HCT116 (cell line): ENCODE measurements around the gene UBE2H. TPM values are rescaled to one million over a fixed set of nuclear protein-coding genes. Genes with fewer than 3 reads are reported as not detected.

Experiments
- ATAC-seq: fragments of 200-7000 bp; cut with Tn5 transposase; 2 replicates; pipeline ENCODE4 v1.9.1; 2020; ENCODE audit warnings: mild to moderate bottlenecking, moderate library complexity
- BruUV-seq: library from RNA; stranded (reverse); fragments of 400-500 nt; replicated peaks from 2 replicates; lab custom pipeline; 2021; lab: Mats Ljungman, UMichigan
- CTCF ChIA-PET: fragments of 300-600 bp; sonication (Branson Sonifier 250); formaldehyde crosslinking; loops from one replicate; lab custom pipeline; 2021; ENCODE audit warnings: antibody characterized with exemption; lab: Charles Lee
- POLR2A ChIA-PET: fragments of 300-600, 350-600 bp; sonication (Branson Sonifier 250); formaldehyde crosslinking; loops from one replicate; lab custom pipeline; 2021; ENCODE audit warnings: antibody characterized with exemption; lab: Charles Lee
- RAD21 ChIA-PET, 2 experiments: fragments of 300-600 bp; sonication (Branson Sonifier 250); formaldehyde crosslinking; loops; one replicate each; lab custom pipeline; 2023; ENCODE audit warnings: low total read pairs in 2 of 2; ENCODE audit not compliant: uncharacterized antibody in 2 of 2, unreplicated experiment in 2 of 2, low non-redundant PET in 1 of 2; lab: Charles Lee
- DNase-seq: peaks from one replicate; pipeline ENCODE4 v3.0.0-alpha.2; 2010; ENCODE audit warnings: low read depth, low spot score
- H2AFZ ChIP-seq: fragments of 200-600 bp; shearing (Covaris generic), sonication (generic); 2 replicates; pipeline ENCODE4 v1.6.1; 2017; ENCODE audit warnings: low read depth, mixed run types, mixed read lengths, antibody characterized with exemption, low read length; ENCODE audit not compliant: poor library complexity, severe bottlenecking
- H3K27ac ChIP-seq: 2 replicates; pipeline ENCODE4 v1.5.1; 2012; ENCODE audit warnings: low read depth, low read length
- H3K27me3 ChIP-seq: fragments of 200-600 bp; sonication (generic); 2 replicates; pipeline ENCODE4 v1.6.1; 2016; ENCODE audit warnings: mixed run types, low read length, mixed read lengths; ENCODE audit not compliant: insufficient read depth
- H3K36me3 ChIP-seq, 2 experiments: fragments of 200-500 bp in 1 of 2; fragments of 200-600 bp in 1 of 2; sonication (Bioruptor generic) in 1 of 2; sonication (generic) in 1 of 2; 2 replicates each; pipeline versions ENCODE4 v1.5.1 to v1.6.1; 2014 to 2016; ENCODE audit warnings: low read length in 2 of 2, inconsistent platforms in 1 of 2, mixed read lengths in 1 of 2, mixed run types in 1 of 2; ENCODE audit not compliant: insufficient read depth in 2 of 2, control insufficient read depth in 1 of 2
- H3K4me1 ChIP-seq, 2 experiments: fragments of 200-600 bp in 1 of 2; sonication (generic) in 1 of 2; 2 replicates each; pipeline versions ENCODE4 v1.5.1 to v1.6.1; 2012 to 2017; ENCODE audit warnings: low read length in 2 of 2, inconsistent platforms in 1 of 2, mild to moderate bottlenecking in 1 of 2, mixed read lengths in 1 of 2, mixed run types in 1 of 2, moderate library complexity in 1 of 2; ENCODE audit not compliant: insufficient read depth in 2 of 2, control insufficient read depth in 1 of 2
- H3K4me2 ChIP-seq: fragments of 200-600 bp; sonication (generic); 2 replicates; pipeline ENCODE4 v1.6.1; 2017; ENCODE audit warnings: mixed run types, low read length, mixed read lengths
- H3K4me3 ChIP-seq, 2 experiments: fragments of 200-600 bp in 1 of 2; sonication (generic) in 1 of 2; replicated peaks in 1 of 2; 2 replicates each; pipeline ENCODE4 v1.5.1; 2011 to 2016; ENCODE audit warnings: low read length in 2 of 2, control low read depth in 1 of 2, low read depth in 1 of 2, mild to moderate bottlenecking in 1 of 2, mixed read lengths in 1 of 2, mixed run types in 1 of 2
- H3K79me2 ChIP-seq: fragments of 200-600 bp; sonication (generic); 2 replicates; pipeline ENCODE4 v1.6.1; 2017; ENCODE audit warnings: mild to moderate bottlenecking, mixed run types, low read length, moderate library complexity, mixed read lengths; ENCODE audit not compliant: insufficient read depth
- H3K9ac ChIP-seq: fragments of 200-600 bp; sonication (generic); 2 replicates; pipeline ENCODE4 v1.6.1; 2016; ENCODE audit warnings: low read length, mixed read lengths
- H3K9me2 ChIP-seq: fragments of 200-600 bp; sonication (generic), shearing (Covaris generic); 2 replicates; pipeline ENCODE4 v1.6.1; 2017; ENCODE audit warnings: mixed run types, mild to moderate bottlenecking, moderate library complexity; ENCODE audit not compliant: insufficient read depth
- H3K9me3 ChIP-seq, 2 experiments: fragments of 200-500 bp in 1 of 2; fragments of 200-600 bp in 1 of 2; sonication (Bioruptor generic) in 1 of 2; sonication (generic) in 1 of 2; 2 replicates each; pipeline ENCODE4 v1.6.1; 2014 to 2017; ENCODE audit warnings: low read length in 2 of 2, mixed read lengths in 2 of 2, inconsistent platforms in 1 of 2, low read depth in 1 of 2, mild to moderate bottlenecking in 1 of 2, mixed run types in 1 of 2, moderate library complexity in 1 of 2; ENCODE audit not compliant: control insufficient read depth in 1 of 2, insufficient read depth in 1 of 2
- H4K20me1 ChIP-seq: fragments of 200-600 bp; sonication (generic), shearing (Covaris generic); 2 replicates; pipeline ENCODE4 v1.6.1; 2017; ENCODE audit warnings: mixed run types, mild to moderate bottlenecking, moderate library complexity; ENCODE audit not compliant: insufficient read depth
- ATF3 ChIP-seq: IDR thresholded peaks from 2 replicates; pipeline ENCODE4 v1.6.1; 2012
- EZH2phosphoT487 ChIP-seq: fragments of 200-600 bp; IDR thresholded peaks from 2 replicates; pipeline ENCODE4 v1.6.1; 2018; ENCODE audit warnings: antibody characterized with exemption, borderline replicate concordance
- FOSL1 ChIP-seq: IDR thresholded peaks from 2 replicates; pipeline ENCODE4 v1.6.1; 2012; ENCODE audit warnings: low read depth
- JUND ChIP-seq: IDR thresholded peaks from 2 replicates; pipeline ENCODE4 v1.6.1; 2012
- MAX ChIP-seq: IDR thresholded peaks from 2 replicates; pipeline ENCODE4 v1.6.1; 2012
- POLR2AphosphoS5 ChIP-seq: IDR thresholded peaks from 2 replicates; pipeline ENCODE4 v1.6.1; 2011; ENCODE audit warnings: mild to moderate bottlenecking, low read depth, low read length, moderate library complexity
- RAD21 ChIP-seq: IDR thresholded peaks from 2 replicates; pipeline ENCODE4 v1.6.1; 2012; ENCODE audit warnings: low read depth, mild to moderate bottlenecking
- REST ChIP-seq: IDR thresholded peaks from 2 replicates; pipeline ENCODE4 v1.6.1; 2012; ENCODE audit warnings: low read depth
- SRF ChIP-seq: IDR thresholded peaks from 2 replicates; pipeline ENCODE4 v1.6.1; 2012; ENCODE audit warnings: low read depth
- TCF7L2 ChIP-seq: IDR thresholded peaks from 2 replicates; pipeline ENCODE4 v1.7.0; 2011; ENCODE audit warnings: borderline replicate concordance, inconsistent platforms; ENCODE audit not compliant: insufficient read depth, insufficient read length; ENCODE audit errors: extremely low read depth
- intact Hi-C: fragments of 100-400 bp; cut with micrococcal nuclease; formaldehyde crosslinking; loops from 2 replicates; pipeline ENCODE4 v1.10.0; 2022
- total RNA-seq: library from RNA; stranded (reverse); gene quantifications from one replicate; pipeline ENCODE4 v1.2.1, GENCODE V29; 2021; ENCODE audit not compliant: unreplicated experiment

UBE2H gene
- total RNA-seq, 1 experiment from 2014 or later, result 117 TPM

- ChIA-PET RAD21 (interaction anchor here in 1 of 2 experiments (0.6 kb wide), 1 partner anchor 169 kb away, joined by 8 read pairs; no protein-coding TSS in a partner anchor), POLR2A (no interaction called here), CTCF (interaction anchor here (1.4 kb wide), 1 partner anchor 11 kb away, joined by 3 read pairs; no protein-coding TSS in a partner anchor)
- no peaks in the 10 kb centered on the region for H3K9me3 ChIP-seq
- H2AFZ ChIP-seq, result no peak overlapping the region
- H3K36me3 ChIP-seq, result peaks cover 6 to 7% of the 10 kb centered on the region in 2 experiments; a peak in 1 of 4 replicates
- intact Hi-C loops, result no loop called here
- H3K4me3 ChIP-seq, result no peak overlapping the region
- no peak for ATAC-seq
- no peak overlapping the region for H3K9ac ChIP-seq
- H4K20me1 ChIP-seq, result no peaks in the 10 kb centered on the region
- BruUV-seq, result no TSS peak
- no peaks in the 10 kb centered on the region for H3K27me3 ChIP-seq
- DNase-seq, result no peak
- H3K4me2 ChIP-seq, result no peak overlapping the region
- H3K79me2 ChIP-seq, result peaks cover 47% of the 10 kb centered on the region
- TF ChIP-seq FOSL1 (no peak), ATF3 (no peak), RAD21 (no peak), REST (no peak), JUND (no peak), TCF7L2 (no peak), SRF (no peak), POLR2AphosphoS5 (no peak), MAX (no peak), EZH2phosphoT487 (no peak)
- H3K9me2 ChIP-seq, result no peaks in the 10 kb centered on the region
- peaks cover 47 to 62% of the 10 kb centered on the region in 2 experiments for H3K4me1 ChIP-seq
- peak overlapping the region; percentile 41; the same call in 1 of the 2 replicates for H3K27ac ChIP-seq
Measured at GRCh38 chr7:129841465-129841864, 111.3 kb downstream of the UBE2H start.
